Measurements from ENCODE around the gene TMEM233. TPM values are rescaled to one million over a fixed set of nuclear protein-coding genes. Genes with fewer than 3 reads are reported as not detected.

TMEM233 gene
- total RNA-seq, 1 donor from 2014 or later = not detected

- H3K9me3 Mint-ChIP-seq (ENCODE audit: low read depth) = no peaks in the 10 kb centered on the region
- H3K4me1 Mint-ChIP-seq (ENCODE audit: low read depth) = peaks cover 17% of the 10 kb centered on the region
- no peak for TF ChIP-seq CTCF (IDR thresholded peaks at IDR 0.05)
- no peaks in the 10 kb centered on the region for H3K27me3 Mint-ChIP-seq (ENCODE audit: low read depth)
- H3K27ac Mint-ChIP-seq (ENCODE audit: unreplicated experiment) = no peak overlapping the region
- H3K36me3 Mint-ChIP-seq (ENCODE audit: low read depth) = peaks cover 14% of the 10 kb centered on the region
- no peak for DNase-seq (ENCODE audit: low spot score)
- H3K4me3 Mint-ChIP-seq (ENCODE audit: unreplicated experiment) = no peak overlapping the region
Observed at GRCh38 chr12:119684711-119685369, 91.3 kb downstream of the TMEM233 start.

- H3K36me3 Mint-ChIP-seq (ENCODE audit: low read depth) = peaks cover 9% of the 10 kb centered on the region
- H3K9me3 Mint-ChIP-seq (ENCODE audit: low read depth) = no peaks in the 10 kb centered on the region
- DNase-seq (ENCODE audit: low spot score) = no peak
- no peak for TF ChIP-seq CTCF (IDR thresholded peaks at IDR 0.05)
- H3K4me3 Mint-ChIP-seq (ENCODE audit: unreplicated experiment) = no peak overlapping the region
- no peak overlapping the region for H3K27ac Mint-ChIP-seq (ENCODE audit: unreplicated experiment)
- H3K4me1 Mint-ChIP-seq (ENCODE audit: low read depth) = peaks cover 17% of the 10 kb centered on the region
- H3K27me3 Mint-ChIP-seq (ENCODE audit: low read depth) = no peaks in the 10 kb centered on the region
Observed at GRCh38 chr12:119685375-119685774, 91.8 kb downstream of the TMEM233 start.

- Mint-ChIP-seq H3K4me3 (ENCODE audit: unreplicated experiment) (no peak overlapping the region), H3K27ac (ENCODE audit: unreplicated experiment) (no peak overlapping the region), H3K36me3 (ENCODE audit: low read depth) (peaks cover 3% of the 10 kb centered on the region), H3K27me3 (ENCODE audit: low read depth) (no peaks in the 10 kb centered on the region), H3K4me1 (ENCODE audit: low read depth) (peaks cover 17% of the 10 kb centered on the region), H3K9me3 (ENCODE audit: low read depth) (no peaks in the 10 kb centered on the region)
- no peak for TF ChIP-seq CTCF (IDR thresholded peaks at IDR 0.05)
- DNase-seq (ENCODE audit: low spot score) = no peak
Observed at GRCh38 chr12:119686355-119686754, 92.8 kb downstream of the TMEM233 start.

GRCh38 chr12:119686776-119687175, 93.2 kb downstream of the TMEM233 start:
- Mint-ChIP-seq H3K4me3 (ENCODE audit: unreplicated experiment) (no peak overlapping the region), H3K27ac (ENCODE audit: unreplicated experiment) (no peak overlapping the region), H3K27me3 (ENCODE audit: low read depth) (no peaks in the 10 kb centered on the region), H3K36me3 (ENCODE audit: low read depth) (peaks cover 3% of the 10 kb centered on the region), H3K4me1 (ENCODE audit: low read depth) (peaks cover 17% of the 10 kb centered on the region), H3K9me3 (ENCODE audit: low read depth) (no peaks in the 10 kb centered on the region)
- no peak for TF ChIP-seq CTCF (IDR thresholded peaks at IDR 0.05)
- no peak for DNase-seq (ENCODE audit: low spot score)

GRCh38 chr12:119687406-119687805, 93.8 kb downstream of the TMEM233 start:
- no peaks in the 10 kb centered on the region for H3K9me3 Mint-ChIP-seq (ENCODE audit: low read depth)
- no peaks in the 10 kb centered on the region for H3K27me3 Mint-ChIP-seq (ENCODE audit: low read depth)
- H3K4me1 Mint-ChIP-seq (ENCODE audit: low read depth) = peaks cover 17% of the 10 kb centered on the region
- no peaks in the 10 kb centered on the region for H3K36me3 Mint-ChIP-seq (ENCODE audit: low read depth)
- no peak overlapping the region for H3K4me3 Mint-ChIP-seq (ENCODE audit: unreplicated experiment)
- DNase-seq (ENCODE audit: low spot score) = no peak
- TF ChIP-seq CTCF (IDR thresholded peaks at IDR 0.05) = no peak
- no peak overlapping the region for H3K27ac Mint-ChIP-seq (ENCODE audit: unreplicated experiment)

Data from chondrocyte (in vitro differentiated cells).